ENCODE results near the gene MEGF9. TPM values are rescaled to one million over a fixed set of nuclear protein-coding genes. Genes with fewer than 3 reads are reported as not detected.

Gene MEGF9
- total and polyA plus RNA-seq, 2 of the 13 experiments (the other 11 are each of a cell fraction or from before 2014, with no cell fraction given) = 3.1 to 3.3 TPM

GRCh38 chr9:120741191-120741590 is 26.9 kb upstream of the MEGF9 start (continued):
- TF ChIP-seq ZNF318 (CRISPR knock-in tag; IDR thresholded peaks at IDR 0.05) = no peak
- no peak for TF ChIP-seq ZMAT5 (CRISPR knock-in tag; IDR thresholded peaks at IDR 0.05; ENCODE audit: borderline replicate concordance, low read depth)
- no peak for TF ChIP-seq ZMYM3 (CRISPR knock-in tag; IDR thresholded peaks at IDR 0.05)
- TF ChIP-seq TAF1 (CRISPR knock-in tag; IDR thresholded peaks at IDR 0.05) = no peak
- TF ChIP-seq, protein P1, sequence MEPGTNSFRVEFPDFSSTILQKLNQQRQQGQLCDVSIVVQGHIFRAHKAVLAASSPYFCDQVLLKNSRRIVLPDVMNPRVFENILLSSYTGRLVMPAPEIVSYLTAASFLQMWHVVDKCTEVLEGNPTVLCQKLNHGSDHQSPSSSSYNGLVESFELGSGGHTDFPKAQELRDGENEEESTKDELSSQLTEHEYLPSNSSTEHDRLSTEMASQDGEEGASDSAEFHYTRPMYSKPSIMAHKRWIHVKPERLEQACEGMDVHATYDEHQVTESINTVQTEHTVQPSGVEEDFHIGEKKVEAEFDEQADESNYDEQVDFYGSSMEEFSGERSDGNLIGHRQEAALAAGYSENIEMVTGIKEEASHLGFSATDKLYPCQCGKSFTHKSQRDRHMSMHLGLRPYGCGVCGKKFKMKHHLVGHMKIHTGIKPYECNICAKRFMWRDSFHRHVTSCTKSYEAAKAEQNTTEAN (CRISPR knock-in tag; conservative IDR thresholded peaks at IDR 0.05) = no peak
- TF ChIP-seq ZNF570 (CRISPR knock-in tag; IDR thresholded peaks at IDR 0.05; ENCODE audit: borderline replicate concordance) = no peak
- TF ChIP-seq ZNF501 (CRISPR knock-in tag; IDR thresholded peaks at IDR 0.05) = no peak
